K562 (cell line): ENCODE results near the gene CASP5. TPM values are rescaled to one million over a fixed set of nuclear protein-coding genes. Genes with fewer than 3 reads are reported as not detected.

Experiments used
- HIVEP1 ChIP-seq: fragments of 250-450 bp; sonication (Bioruptor Pico); IDR thresholded peaks from 2 replicates; pipeline ENCODE4 v1.4.0; 2020; ENCODE audit warnings: mild to moderate bottlenecking
- MED1 ChIP-seq: sonication (generic); formaldehyde crosslinking; IDR thresholded peaks from 2 replicates; pipeline ENCODE4 v1.8.1; 2023; ENCODE audit warnings: missing genetic modification reagents, borderline replicate concordance
- MTF1 ChIP-seq: fragments of 250-450 bp; sonication (Bioruptor Pico); IDR thresholded peaks from 2 replicates; pipeline ENCODE4 v1.9.0; 2021; ENCODE audit warnings: moderate library complexity, mild to moderate bottlenecking, inconsistent platforms, borderline replicate concordance
- POLR2A ChIP-seq: fragments of 450-650 bp; conservative IDR thresholded peaks from 2 replicates; pipeline ENCODE4 v1.6.1; 2016
- SRSF3 ChIP-seq: fragments of 200-400 bp; formaldehyde crosslinking; IDR thresholded peaks from 2 replicates; pipeline ENCODE4 v1.6.1; 2016; ENCODE audit warnings: mild to moderate bottlenecking, low read length, moderate library complexity; ENCODE audit not compliant: insufficient read depth
- polyA plus RNA-seq, 8 experiments: library from polyadenylated mRNA; depleted of rRNA in 4 of 8; stranded (reverse) in 5 of 8; unstranded in 3 of 8; fragments of >200 nt; fragmentation: Nextera tagmentation in 2 of 8; fragmentation: Illumina TruSeq in 1 of 8; extraction: Ambion mirVana in 2 of 8; extraction: Trizol in 1 of 8; gene quantifications; 2 replicates each; pipeline versions ENCODE4 v1.2.1 to v1.2.3, GENCODE V29; 2011 to 2014; ENCODE audit warnings: inconsistent platforms in 1 of 8, missing spikeins in 1 of 8
- total RNA-seq, 7 experiments: library from RNA; depleted of rRNA in 6 of 7; stranded (reverse); fragments of >200 nt in 6 of 7; fragmentation: Illumina TruSeq in 2 of 7; extraction: Trizol in 2 of 7; gene quantifications; 2 replicates each; pipeline versions ENCODE4 v1.2.1 to v1.2.3, GENCODE V29; 2011 to 2021; ENCODE audit warnings: low replicate concordance in 1 of 7
- TF ChIP-seq, protein P1 (sequence below): fragments of 450-650 bp; IDR thresholded peaks from 2 replicates; pipeline ENCODE4 v1.6.1; 2016; ENCODE audit warnings: mild to moderate bottlenecking, moderate library complexity

Gene CASP5
- total and polyA plus RNA-seq, 9 of the 15 experiments (the other 6 are each of a cell fraction or from before 2014, with no cell fraction given): not detected

DNA sequence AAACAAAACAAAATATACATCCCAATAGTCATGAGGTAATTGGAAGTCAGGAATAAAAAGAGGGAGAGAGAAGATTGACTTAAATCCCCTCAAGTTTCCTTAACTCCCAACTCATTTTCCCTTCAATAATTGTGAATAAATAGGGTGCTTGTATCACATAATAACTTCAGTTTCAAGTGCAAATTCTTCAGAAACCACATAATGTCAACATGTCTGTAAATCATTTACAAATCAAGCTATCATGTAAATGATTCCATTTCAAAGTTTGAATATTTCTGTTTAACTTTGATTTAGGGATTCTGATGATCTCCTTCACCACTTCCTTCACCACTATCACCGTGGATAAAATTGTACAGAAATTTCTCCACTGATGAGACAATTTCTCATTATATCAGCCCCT, 23.2 kb downstream of the CASP5 start (continued):
- TF ChIP-seq, protein P1, sequence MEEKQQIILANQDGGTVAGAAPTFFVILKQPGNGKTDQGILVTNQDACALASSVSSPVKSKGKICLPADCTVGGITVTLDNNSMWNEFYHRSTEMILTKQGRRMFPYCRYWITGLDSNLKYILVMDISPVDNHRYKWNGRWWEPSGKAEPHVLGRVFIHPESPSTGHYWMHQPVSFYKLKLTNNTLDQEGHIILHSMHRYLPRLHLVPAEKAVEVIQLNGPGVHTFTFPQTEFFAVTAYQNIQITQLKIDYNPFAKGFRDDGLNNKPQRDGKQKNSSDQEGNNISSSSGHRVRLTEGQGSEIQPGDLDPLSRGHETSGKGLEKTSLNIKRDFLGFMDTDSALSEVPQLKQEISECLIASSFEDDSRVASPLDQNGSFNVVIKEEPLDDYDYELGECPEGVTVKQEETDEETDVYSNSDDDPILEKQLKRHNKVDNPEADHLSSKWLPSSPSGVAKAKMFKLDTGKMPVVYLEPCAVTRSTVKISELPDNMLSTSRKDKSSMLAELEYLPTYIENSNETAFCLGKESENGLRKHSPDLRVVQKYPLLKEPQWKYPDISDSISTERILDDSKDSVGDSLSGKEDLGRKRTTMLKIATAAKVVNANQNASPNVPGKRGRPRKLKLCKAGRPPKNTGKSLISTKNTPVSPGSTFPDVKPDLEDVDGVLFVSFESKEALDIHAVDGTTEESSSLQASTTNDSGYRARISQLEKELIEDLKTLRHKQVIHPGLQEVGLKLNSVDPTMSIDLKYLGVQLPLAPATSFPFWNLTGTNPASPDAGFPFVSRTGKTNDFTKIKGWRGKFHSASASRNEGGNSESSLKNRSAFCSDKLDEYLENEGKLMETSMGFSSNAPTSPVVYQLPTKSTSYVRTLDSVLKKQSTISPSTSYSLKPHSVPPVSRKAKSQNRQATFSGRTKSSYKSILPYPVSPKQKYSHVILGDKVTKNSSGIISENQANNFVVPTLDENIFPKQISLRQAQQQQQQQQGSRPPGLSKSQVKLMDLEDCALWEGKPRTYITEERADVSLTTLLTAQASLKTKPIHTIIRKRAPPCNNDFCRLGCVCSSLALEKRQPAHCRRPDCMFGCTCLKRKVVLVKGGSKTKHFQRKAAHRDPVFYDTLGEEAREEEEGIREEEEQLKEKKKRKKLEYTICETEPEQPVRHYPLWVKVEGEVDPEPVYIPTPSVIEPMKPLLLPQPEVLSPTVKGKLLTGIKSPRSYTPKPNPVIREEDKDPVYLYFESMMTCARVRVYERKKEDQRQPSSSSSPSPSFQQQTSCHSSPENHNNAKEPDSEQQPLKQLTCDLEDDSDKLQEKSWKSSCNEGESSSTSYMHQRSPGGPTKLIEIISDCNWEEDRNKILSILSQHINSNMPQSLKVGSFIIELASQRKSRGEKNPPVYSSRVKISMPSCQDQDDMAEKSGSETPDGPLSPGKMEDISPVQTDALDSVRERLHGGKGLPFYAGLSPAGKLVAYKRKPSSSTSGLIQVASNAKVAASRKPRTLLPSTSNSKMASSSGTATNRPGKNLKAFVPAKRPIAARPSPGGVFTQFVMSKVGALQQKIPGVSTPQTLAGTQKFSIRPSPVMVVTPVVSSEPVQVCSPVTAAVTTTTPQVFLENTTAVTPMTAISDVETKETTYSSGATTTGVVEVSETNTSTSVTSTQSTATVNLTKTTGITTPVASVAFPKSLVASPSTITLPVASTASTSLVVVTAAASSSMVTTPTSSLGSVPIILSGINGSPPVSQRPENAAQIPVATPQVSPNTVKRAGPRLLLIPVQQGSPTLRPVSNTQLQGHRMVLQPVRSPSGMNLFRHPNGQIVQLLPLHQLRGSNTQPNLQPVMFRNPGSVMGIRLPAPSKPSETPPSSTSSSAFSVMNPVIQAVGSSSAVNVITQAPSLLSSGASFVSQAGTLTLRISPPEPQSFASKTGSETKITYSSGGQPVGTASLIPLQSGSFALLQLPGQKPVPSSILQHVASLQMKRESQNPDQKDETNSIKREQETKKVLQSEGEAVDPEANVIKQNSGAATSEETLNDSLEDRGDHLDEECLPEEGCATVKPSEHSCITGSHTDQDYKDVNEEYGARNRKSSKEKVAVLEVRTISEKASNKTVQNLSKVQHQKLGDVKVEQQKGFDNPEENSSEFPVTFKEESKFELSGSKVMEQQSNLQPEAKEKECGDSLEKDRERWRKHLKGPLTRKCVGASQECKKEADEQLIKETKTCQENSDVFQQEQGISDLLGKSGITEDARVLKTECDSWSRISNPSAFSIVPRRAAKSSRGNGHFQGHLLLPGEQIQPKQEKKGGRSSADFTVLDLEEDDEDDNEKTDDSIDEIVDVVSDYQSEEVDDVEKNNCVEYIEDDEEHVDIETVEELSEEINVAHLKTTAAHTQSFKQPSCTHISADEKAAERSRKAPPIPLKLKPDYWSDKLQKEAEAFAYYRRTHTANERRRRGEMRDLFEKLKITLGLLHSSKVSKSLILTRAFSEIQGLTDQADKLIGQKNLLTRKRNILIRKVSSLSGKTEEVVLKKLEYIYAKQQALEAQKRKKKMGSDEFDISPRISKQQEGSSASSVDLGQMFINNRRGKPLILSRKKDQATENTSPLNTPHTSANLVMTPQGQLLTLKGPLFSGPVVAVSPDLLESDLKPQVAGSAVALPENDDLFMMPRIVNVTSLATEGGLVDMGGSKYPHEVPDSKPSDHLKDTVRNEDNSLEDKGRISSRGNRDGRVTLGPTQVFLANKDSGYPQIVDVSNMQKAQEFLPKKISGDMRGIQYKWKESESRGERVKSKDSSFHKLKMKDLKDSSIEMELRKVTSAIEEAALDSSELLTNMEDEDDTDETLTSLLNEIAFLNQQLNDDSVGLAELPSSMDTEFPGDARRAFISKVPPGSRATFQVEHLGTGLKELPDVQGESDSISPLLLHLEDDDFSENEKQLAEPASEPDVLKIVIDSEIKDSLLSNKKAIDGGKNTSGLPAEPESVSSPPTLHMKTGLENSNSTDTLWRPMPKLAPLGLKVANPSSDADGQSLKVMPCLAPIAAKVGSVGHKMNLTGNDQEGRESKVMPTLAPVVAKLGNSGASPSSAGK: no peak
- TF ChIP-seq MTF1: no peak
- TF ChIP-seq SRSF3: no peak
- no peak for TF ChIP-seq POLR2A
- TF ChIP-seq MED1 (CRISPR knock-in tag): no peak
- no peak for TF ChIP-seq HIVEP1 (CRISPR knock-in tag)
